Right lobe of liver (tissue), 6 donors: ENCODE results near the gene TXLNG. TPM values are rescaled to one million over a fixed set of nuclear protein-coding genes. Genes with fewer than 3 reads are reported as not detected.
"Not testable (repeated sequence)": the region's sequence is repeated elsewhere in the genome, so short reads cannot be mapped to it uniquely, and the experiment has no call there.

Source experiments
- ATAC-seq, 4 donors: fragments of 200-7000 bp; cut with Tn5 transposase; one replicate each; pipeline ENCODE4 v1.9.1; 2020; ENCODE audit warnings: mild to moderate bottlenecking in 4 of 4, moderate library complexity in 4 of 4
- DNase-seq, 3 donors: peaks; one replicate each; pipeline ENCODE4 v3.0.0-alpha.2; 2020
- H3K27ac ChIP-seq, 3 donors: fragments of 200-600 bp; one replicate each; pipeline ENCODE4 v1.8.0; 2022
- H3K27me3 ChIP-seq, 2 donors: fragments of 200-600 bp; one replicate each; pipeline ENCODE4 v1.8.0; 2022
- H3K36me3 ChIP-seq, 4 donors: fragments of 200-600 bp; sonication (generic) in 1 of 4; one replicate each; pipeline versions ENCODE4 v1.5.1 to v1.8.0; 2017 to 2022; ENCODE audit warnings: control low read depth in 1 of 4
- H3K4me1 ChIP-seq, 4 donors: fragments of 200-600 bp; sonication (generic) in 1 of 4; one replicate each; pipeline versions ENCODE4 v1.5.1 to v1.8.0; 2017 to 2022; ENCODE audit warnings: control low read depth in 1 of 4
- H3K4me3 ChIP-seq, 3 donors: fragments of 200-600 bp; one replicate each; pipeline ENCODE4 v1.8.0; 2022
- H3K9me3 ChIP-seq, 4 donors: fragments of 200-600 bp; sonication (generic) in 1 of 4; one replicate each; pipeline versions ENCODE4 v1.5.1 to v1.8.0; 2017 to 2022; ENCODE audit warnings: control low read depth in 1 of 4
- CTCF ChIP-seq, 4 donors: fragments of 200-600 bp in 3 of 4; fragments of 450-650 bp in 1 of 4; IDR thresholded peaks; one replicate each; pipeline versions ENCODE4 v1.5.1 to v1.8.0; 2016 to 2022; ENCODE audit warnings: antibody characterized with exemption in 4 of 4, mild to moderate bottlenecking in 2 of 4
- POLR2A ChIP-seq: fragments of 450-650 bp; IDR thresholded peaks from one replicate; pipeline ENCODE4 v1.6.1; 2017; ENCODE audit warnings: antibody characterized with exemption, mild to moderate bottlenecking
- WGBS: methylation state at CpG from one replicate; pipeline ENCODE4 v1.1.6; 2018; ENCODE audit warnings: low coverage, low lambda C conversion rate; ENCODE audit not compliant: insufficient coverage; ENCODE audit errors: missing lambda C conversion rate; 5-methylcytosine and 5-hydroxymethylcytosine counted together
- intact Hi-C, 2 donors: fragments of 100-400 bp; cut with DNase I; formaldehyde crosslinking; loops; one replicate each; pipeline versions ENCODE4 v1.11.2 to v1.14.1; 2022
- total RNA-seq, 6 experiments: library from RNA; depleted of rRNA in 2 of 6; stranded (reverse); fragments of >200 nt in 2 of 6; fragmentation: NEBNext Ultra II Directional in 3 of 6; extraction: Animal tissue kit (Norgen Biotek cat#: 25700) in 3 of 6; gene quantifications; one replicate each; pipeline versions ENCODE4 v1.1.0 to v1.2.4, GENCODE V29; 2016 to 2023
- donor health status: DM: no; HTN: yes; CAD: no.
- donor health status: DM: no; HTN: no; CAD: no.
- donor health status: DM: no; HTN: no; CAD: no.
- donor health status: DM: no; HTN: yes; CAD: no.
- donor health status: DM: no; HTN: yes; CAD: no.

TXLNG gene
- total RNA-seq, 6 experiments from 2014 or later, result 3.9 to 9.3 (median 7.3) TPM

- intact Hi-C loops, result no loop called here
- DNase-seq (no peak), ATAC-seq (no peak)
- no peak overlapping the region for H3K27ac ChIP-seq
- no peak overlapping the region for H3K4me3 ChIP-seq
- H3K4me1 ChIP-seq, result no peaks in the 10 kb centered on the region
- peaks cover 3 to 55% (median 16%) of the 10 kb centered on the region in 4 donors for H3K36me3 ChIP-seq
- TF ChIP-seq POLR2A (no peak), CTCF (IDR thresholded peaks at IDR 0.05) (no peak)
- no peaks in the 10 kb centered on the region for H3K9me3 ChIP-seq
- no peaks in the 10 kb centered on the region for H3K27me3 ChIP-seq
- 91% methylated on average over 4 of the region's 4 CpGs for WGBS
These were observed 29.5 kb upstream of the TXLNG start for GRCh38 chrX:16756724-16757123.

GRCh38 chrX:16761500-16761899, 24.8 kb upstream of the TXLNG start:
- H3K36me3 ChIP-seq, result peaks cover 3 to 44% (median 16%) of the 10 kb centered on the region in 4 donors
- H3K4me3 ChIP-seq, DNase-seq, H3K9me3 ChIP-seq, intact Hi-C loops, H3K27me3 ChIP-seq, H3K27ac ChIP-seq, ATAC-seq, H3K4me1 ChIP-seq: not testable (repeated sequence)
- 84% methylated on average over 4 of the region's 4 CpGs for WGBS

- intact Hi-C loops, result no loop called here
- ATAC-seq (no peak), DNase-seq (no peak)
- H3K27me3 ChIP-seq, result no peaks in the 10 kb centered on the region
- H3K9me3 ChIP-seq, result no peaks in the 10 kb centered on the region
- no peak overlapping the region for H3K4me3 ChIP-seq
- peaks cover 3 to 33% (median 16%) of the 10 kb centered on the region in 4 donors for H3K36me3 ChIP-seq
- TF ChIP-seq POLR2A (no peak), CTCF (IDR thresholded peaks at IDR 0.05) (no peak)
- WGBS, result 100% methylated on average over 1 of the region's 1 CpG
- H3K4me1 ChIP-seq, result no peaks in the 10 kb centered on the region
- H3K27ac ChIP-seq, result no peak overlapping the region
These were observed 23.7 kb upstream of the TXLNG start for GRCh38 chrX:16762579-16762978.

GRCh38 chrX:16765594-16765993, 20.7 kb upstream of the TXLNG start:
- WGBS, result 69% methylated on average over 2 of the region's 2 CpGs

GRCh38 chrX:16770970-16771482, 15.2 kb upstream of the TXLNG start:
- ATAC-seq (no peak), DNase-seq (no peak)
- 45% methylated on average over 2 of the region's 2 CpGs for WGBS
- Histone ChIP-seq H3K9me3 (no peaks in the 10 kb centered on the region), H3K4me3 (no peak overlapping the region), H3K27ac (no peak overlapping the region), H3K4me1 (no peaks in the 10 kb centered on the region), H3K36me3 (no peaks in the 10 kb centered on the region), H3K27me3 (no peaks in the 10 kb centered on the region)
- TF ChIP-seq CTCF (IDR thresholded peaks at IDR 0.05) (no peak), POLR2A (no peak)
- intact Hi-C loops, result no loop called here

More at GRCh38 chrX:16765594-16765993, 20.7 kb upstream of the TXLNG start:
- no peak overlapping the region for H3K27ac ChIP-seq
- no peak for TF ChIP-seq POLR2A
- no peaks in the 10 kb centered on the region for H3K4me1 ChIP-seq
- no peak for ATAC-seq
- H3K36me3 ChIP-seq, result peaks cover 0 to 7% (median 2%) of the 10 kb centered on the region in 4 donors
- no peaks in the 10 kb centered on the region for H3K9me3 ChIP-seq
- no peak for DNase-seq
- H3K4me3 ChIP-seq, result no peak overlapping the region
- intact Hi-C loops, result no loop called here
- H3K27me3 ChIP-seq, result no peaks in the 10 kb centered on the region
